ENCODE measurements around the gene PKD1L1.

DNA sequence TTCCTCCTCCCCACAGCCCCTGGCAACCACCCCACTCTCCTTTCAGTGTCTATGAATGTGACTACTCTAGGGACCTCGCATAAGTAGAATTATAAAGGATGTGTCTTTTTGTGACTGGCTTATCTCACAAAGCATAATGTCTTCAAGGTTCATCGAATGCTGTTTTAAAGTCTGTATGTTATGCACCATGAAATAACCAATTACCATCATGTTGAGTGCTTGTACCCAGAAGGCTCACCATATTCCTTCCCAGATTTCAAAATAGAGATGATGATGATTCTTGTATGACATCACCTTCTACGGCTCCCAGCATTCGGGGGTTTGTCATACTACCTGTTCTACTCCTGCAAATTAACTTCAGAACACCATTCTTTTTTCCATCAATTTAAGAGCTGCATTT lies 11.9 kb downstream of the PKD1L1 start:
- TF ChIP-seq, protein P1, sequence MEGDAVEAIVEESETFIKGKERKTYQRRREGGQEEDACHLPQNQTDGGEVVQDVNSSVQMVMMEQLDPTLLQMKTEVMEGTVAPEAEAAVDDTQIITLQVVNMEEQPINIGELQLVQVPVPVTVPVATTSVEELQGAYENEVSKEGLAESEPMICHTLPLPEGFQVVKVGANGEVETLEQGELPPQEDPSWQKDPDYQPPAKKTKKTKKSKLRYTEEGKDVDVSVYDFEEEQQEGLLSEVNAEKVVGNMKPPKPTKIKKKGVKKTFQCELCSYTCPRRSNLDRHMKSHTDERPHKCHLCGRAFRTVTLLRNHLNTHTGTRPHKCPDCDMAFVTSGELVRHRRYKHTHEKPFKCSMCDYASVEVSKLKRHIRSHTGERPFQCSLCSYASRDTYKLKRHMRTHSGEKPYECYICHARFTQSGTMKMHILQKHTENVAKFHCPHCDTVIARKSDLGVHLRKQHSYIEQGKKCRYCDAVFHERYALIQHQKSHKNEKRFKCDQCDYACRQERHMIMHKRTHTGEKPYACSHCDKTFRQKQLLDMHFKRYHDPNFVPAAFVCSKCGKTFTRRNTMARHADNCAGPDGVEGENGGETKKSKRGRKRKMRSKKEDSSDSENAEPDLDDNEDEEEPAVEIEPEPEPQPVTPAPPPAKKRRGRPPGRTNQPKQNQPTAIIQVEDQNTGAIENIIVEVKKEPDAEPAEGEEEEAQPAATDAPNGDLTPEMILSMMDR (IDR thresholded peaks at IDR 0.05), result no peak
- TF ChIP-seq POLR2A (IDR thresholded peaks at IDR 0.05), result no peak

All from heart left ventricle (tissue), 13 donors.